HCT116 (cell line): Measurements from ENCODE around the gene L1CAM. TPM values are rescaled to one million over a fixed set of nuclear protein-coding genes. Genes with fewer than 3 reads are reported as not detected.

Experiments used
- ATAC-seq: fragments of 200-7000 bp; cut with Tn5 transposase; 2 replicates; pipeline ENCODE4 v1.9.1; 2020; ENCODE audit warnings: mild to moderate bottlenecking, moderate library complexity
- Bru-seq: library from RNA; stranded (reverse); fragments of 400-500 nt; gene quantifications from one replicate; lab custom pipeline; 2021; lab: Mats Ljungman, UMichigan
- BruChase-seq, 2 experiments: library from RNA; stranded (reverse); fragments of 400-500 nt; gene quantifications; one replicate each; lab custom pipeline; 2021; lab: Mats Ljungman, UMichigan
- BruUV-seq: library from RNA; stranded (reverse); fragments of 400-500 nt; replicated peaks from 2 replicates; lab custom pipeline; 2021; lab: Mats Ljungman, UMichigan
- CTCF ChIA-PET: fragments of 300-600 bp; sonication (Branson Sonifier 250); formaldehyde crosslinking; loops from one replicate; lab custom pipeline; 2021; ENCODE audit warnings: antibody characterized with exemption; lab: Charles Lee
- POLR2A ChIA-PET: fragments of 300-600, 350-600 bp; sonication (Branson Sonifier 250); formaldehyde crosslinking; loops from one replicate; lab custom pipeline; 2021; ENCODE audit warnings: antibody characterized with exemption; lab: Charles Lee
- RAD21 ChIA-PET, 2 experiments: fragments of 300-600 bp; sonication (Branson Sonifier 250); formaldehyde crosslinking; loops; one replicate each; lab custom pipeline; 2023; ENCODE audit warnings: low total read pairs in 2 of 2; ENCODE audit not compliant: uncharacterized antibody in 2 of 2, unreplicated experiment in 2 of 2, low non-redundant PET in 1 of 2; lab: Charles Lee
- DNase-seq: peaks from one replicate; pipeline ENCODE4 v3.0.0-alpha.2; 2010; ENCODE audit warnings: low read depth, low spot score
- H2AFZ ChIP-seq: fragments of 200-600 bp; shearing (Covaris generic), sonication (generic); 2 replicates; pipeline ENCODE4 v1.6.1; 2017; ENCODE audit warnings: low read depth, mixed run types, mixed read lengths, antibody characterized with exemption, low read length; ENCODE audit not compliant: poor library complexity, severe bottlenecking
- H3K27ac ChIP-seq: 2 replicates; pipeline ENCODE4 v1.5.1; 2012; ENCODE audit warnings: low read depth, low read length
- H3K27me3 ChIP-seq: fragments of 200-600 bp; sonication (generic); 2 replicates; pipeline ENCODE4 v1.6.1; 2016; ENCODE audit warnings: mixed run types, low read length, mixed read lengths; ENCODE audit not compliant: insufficient read depth
- H3K36me3 ChIP-seq, 2 experiments: fragments of 200-500 bp in 1 of 2; fragments of 200-600 bp in 1 of 2; sonication (Bioruptor generic) in 1 of 2; sonication (generic) in 1 of 2; 2 replicates each; pipeline versions ENCODE4 v1.5.1 to v1.6.1; 2014 to 2016; ENCODE audit warnings: low read length in 2 of 2, inconsistent platforms in 1 of 2, mixed read lengths in 1 of 2, mixed run types in 1 of 2; ENCODE audit not compliant: insufficient read depth in 2 of 2, control insufficient read depth in 1 of 2
- H3K4me1 ChIP-seq, 2 experiments: fragments of 200-600 bp in 1 of 2; sonication (generic) in 1 of 2; 2 replicates each; pipeline versions ENCODE4 v1.5.1 to v1.6.1; 2012 to 2017; ENCODE audit warnings: low read length in 2 of 2, inconsistent platforms in 1 of 2, mild to moderate bottlenecking in 1 of 2, mixed read lengths in 1 of 2, mixed run types in 1 of 2, moderate library complexity in 1 of 2; ENCODE audit not compliant: insufficient read depth in 2 of 2, control insufficient read depth in 1 of 2
- H3K4me2 ChIP-seq: fragments of 200-600 bp; sonication (generic); 2 replicates; pipeline ENCODE4 v1.6.1; 2017; ENCODE audit warnings: mixed run types, low read length, mixed read lengths
- H3K4me3 ChIP-seq, 2 experiments: fragments of 200-600 bp in 1 of 2; sonication (generic) in 1 of 2; replicated peaks in 1 of 2; 2 replicates each; pipeline ENCODE4 v1.5.1; 2011 to 2016; ENCODE audit warnings: low read length in 2 of 2, control low read depth in 1 of 2, low read depth in 1 of 2, mild to moderate bottlenecking in 1 of 2, mixed read lengths in 1 of 2, mixed run types in 1 of 2
- H3K79me2 ChIP-seq: fragments of 200-600 bp; sonication (generic); 2 replicates; pipeline ENCODE4 v1.6.1; 2017; ENCODE audit warnings: mild to moderate bottlenecking, mixed run types, low read length, moderate library complexity, mixed read lengths; ENCODE audit not compliant: insufficient read depth
- H3K9ac ChIP-seq: fragments of 200-600 bp; sonication (generic); 2 replicates; pipeline ENCODE4 v1.6.1; 2016; ENCODE audit warnings: low read length, mixed read lengths
- H3K9me2 ChIP-seq: fragments of 200-600 bp; sonication (generic), shearing (Covaris generic); 2 replicates; pipeline ENCODE4 v1.6.1; 2017; ENCODE audit warnings: mixed run types, mild to moderate bottlenecking, moderate library complexity; ENCODE audit not compliant: insufficient read depth
- H3K9me3 ChIP-seq, 2 experiments: fragments of 200-500 bp in 1 of 2; fragments of 200-600 bp in 1 of 2; sonication (Bioruptor generic) in 1 of 2; sonication (generic) in 1 of 2; 2 replicates each; pipeline ENCODE4 v1.6.1; 2014 to 2017; ENCODE audit warnings: low read length in 2 of 2, mixed read lengths in 2 of 2, inconsistent platforms in 1 of 2, low read depth in 1 of 2, mild to moderate bottlenecking in 1 of 2, mixed run types in 1 of 2, moderate library complexity in 1 of 2; ENCODE audit not compliant: control insufficient read depth in 1 of 2, insufficient read depth in 1 of 2
- H4K20me1 ChIP-seq: fragments of 200-600 bp; sonication (generic), shearing (Covaris generic); 2 replicates; pipeline ENCODE4 v1.6.1; 2017; ENCODE audit warnings: mixed run types, mild to moderate bottlenecking, moderate library complexity; ENCODE audit not compliant: insufficient read depth
- EZH2 ChIP-seq: fragments of 200-600 bp; sonication (generic); IDR thresholded peaks from 2 replicates; pipeline ENCODE4 v1.6.1; 2017; ENCODE audit warnings: antibody characterized with exemption, mixed run types
- JUND ChIP-seq: IDR thresholded peaks from 2 replicates; pipeline ENCODE4 v1.6.1; 2012
- SP1 ChIP-seq: IDR thresholded peaks from 2 replicates; pipeline ENCODE4 v1.6.1; 2012; ENCODE audit warnings: low read depth
- TCF7L2 ChIP-seq: IDR thresholded peaks from 2 replicates; pipeline ENCODE4 v1.7.0; 2011; ENCODE audit warnings: borderline replicate concordance, inconsistent platforms; ENCODE audit not compliant: insufficient read depth, insufficient read length; ENCODE audit errors: extremely low read depth
- YY1 ChIP-seq: IDR thresholded peaks from 2 replicates; pipeline ENCODE4 v1.6.1; 2011; ENCODE audit warnings: low read length, low read depth, moderate library complexity, mild to moderate bottlenecking; ENCODE audit not compliant: insufficient replicate concordance; ENCODE audit errors: extremely low read depth
- ZBTB33 ChIP-seq: IDR thresholded peaks from 2 replicates; pipeline ENCODE4 v1.6.1; 2011; ENCODE audit warnings: mild to moderate bottlenecking, low read length, moderate library complexity; ENCODE audit not compliant: insufficient replicate concordance; ENCODE audit errors: extremely low read depth
- ZNF274 ChIP-seq: fragments of 200-500 bp; sonication (Bioruptor generic); IDR thresholded peaks from 2 replicates; pipeline ENCODE4 v1.6.1; 2014; ENCODE audit warnings: mild to moderate bottlenecking, low read depth, low read length, inconsistent platforms
- intact Hi-C: fragments of 100-400 bp; cut with micrococcal nuclease; formaldehyde crosslinking; loops from 2 replicates; pipeline ENCODE4 v1.10.0; 2022
- long read RNA-seq: library from polyadenylated mRNA; unstranded; transcript quantifications from one replicate; pipeline ENCODE4 v2.0.0, GENCODE V29; 2021; ENCODE audit not compliant: unreplicated experiment
- polyA plus RNA-seq: library from polyadenylated mRNA; unstranded; fragments of >200 nt; gene quantifications from 2 replicates; pipeline ENCODE4 v1.2.1, GENCODE V29; 2012; ENCODE audit warnings: missing spikeins
- total RNA-seq: library from RNA; stranded (reverse); gene quantifications from one replicate; pipeline ENCODE4 v1.2.1, GENCODE V29; 2021; ENCODE audit not compliant: unreplicated experiment
- TF ChIP-seq, protein P1 (sequence below): IDR thresholded peaks from 2 replicates; pipeline ENCODE4 v1.6.1; 2012

Gene L1CAM, protein sequence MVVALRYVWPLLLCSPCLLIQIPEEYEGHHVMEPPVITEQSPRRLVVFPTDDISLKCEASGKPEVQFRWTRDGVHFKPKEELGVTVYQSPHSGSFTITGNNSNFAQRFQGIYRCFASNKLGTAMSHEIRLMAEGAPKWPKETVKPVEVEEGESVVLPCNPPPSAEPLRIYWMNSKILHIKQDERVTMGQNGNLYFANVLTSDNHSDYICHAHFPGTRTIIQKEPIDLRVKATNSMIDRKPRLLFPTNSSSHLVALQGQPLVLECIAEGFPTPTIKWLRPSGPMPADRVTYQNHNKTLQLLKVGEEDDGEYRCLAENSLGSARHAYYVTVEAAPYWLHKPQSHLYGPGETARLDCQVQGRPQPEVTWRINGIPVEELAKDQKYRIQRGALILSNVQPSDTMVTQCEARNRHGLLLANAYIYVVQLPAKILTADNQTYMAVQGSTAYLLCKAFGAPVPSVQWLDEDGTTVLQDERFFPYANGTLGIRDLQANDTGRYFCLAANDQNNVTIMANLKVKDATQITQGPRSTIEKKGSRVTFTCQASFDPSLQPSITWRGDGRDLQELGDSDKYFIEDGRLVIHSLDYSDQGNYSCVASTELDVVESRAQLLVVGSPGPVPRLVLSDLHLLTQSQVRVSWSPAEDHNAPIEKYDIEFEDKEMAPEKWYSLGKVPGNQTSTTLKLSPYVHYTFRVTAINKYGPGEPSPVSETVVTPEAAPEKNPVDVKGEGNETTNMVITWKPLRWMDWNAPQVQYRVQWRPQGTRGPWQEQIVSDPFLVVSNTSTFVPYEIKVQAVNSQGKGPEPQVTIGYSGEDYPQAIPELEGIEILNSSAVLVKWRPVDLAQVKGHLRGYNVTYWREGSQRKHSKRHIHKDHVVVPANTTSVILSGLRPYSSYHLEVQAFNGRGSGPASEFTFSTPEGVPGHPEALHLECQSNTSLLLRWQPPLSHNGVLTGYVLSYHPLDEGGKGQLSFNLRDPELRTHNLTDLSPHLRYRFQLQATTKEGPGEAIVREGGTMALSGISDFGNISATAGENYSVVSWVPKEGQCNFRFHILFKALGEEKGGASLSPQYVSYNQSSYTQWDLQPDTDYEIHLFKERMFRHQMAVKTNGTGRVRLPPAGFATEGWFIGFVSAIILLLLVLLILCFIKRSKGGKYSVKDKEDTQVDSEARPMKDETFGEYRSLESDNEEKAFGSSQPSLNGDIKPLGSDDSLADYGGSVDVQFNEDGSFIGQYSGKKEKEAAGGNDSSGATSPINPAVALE
- total RNA-seq: 14.8 TPM
- 10.4 and 10.8 TPM in 2 replicates for polyA plus RNA-seq
- Bru-seq, nascent RNA: percentile 36 among the genes with signal in this experiment
- percentile 59 among the genes with signal in this experiment for BruChase-seq, experiment 1, labeled RNA remaining after a 6-hour chase
- BruChase-seq, experiment 2, labeled RNA remaining after a 2-hour chase: percentile 47 among the genes with signal in this experiment
- long read RNA-seq, full-length matches to known transcripts: 1 of 7 reads
- long read RNA-seq, partial matches to known transcripts: 4 of 7 reads
- long read RNA-seq, other reads (novel, unspliced or antisense): 2 of 7 reads

GRCh38 chrX:153885968-153886903 lies at the start of gene L1CAM:
L1CAM (minus strand) TSS chrX:153886173; CDS start chrX:153875836, 10,337 bp downstream.
- Histone ChIP-seq H3K79me2 (no peaks in the 10 kb centered on the region), H3K27ac (no peak within 1 kb of the TSS; the same call in 1 of the 2 replicates), H3K9ac (peak within 1 kb of the TSS; percentile 39; the same call in 1 of the 2 replicates), H3K9me2 (no peaks in the 10 kb centered on the region), H2AFZ (no peak within 1 kb of the TSS), H3K27me3 (no peaks in the 10 kb centered on the region), H3K4me3 (peak within 1 kb of the TSS; percentile 47 to 52)
- DNase-seq (no peak), ATAC-seq (peak; percentile 66)
- BruUV-seq: no TSS peak
- CTCF ChIA-PET: no interaction called here
- POLR2A ChIA-PET: no interaction called here
- TF ChIP-seq SP1 (no peak), EZH2 (no peak), YY1 (no peak), JUND (no peak), ZBTB33 (no peak), TCF7L2 (no peak), ZNF274 (no peak)
- TF ChIP-seq, protein P1, sequence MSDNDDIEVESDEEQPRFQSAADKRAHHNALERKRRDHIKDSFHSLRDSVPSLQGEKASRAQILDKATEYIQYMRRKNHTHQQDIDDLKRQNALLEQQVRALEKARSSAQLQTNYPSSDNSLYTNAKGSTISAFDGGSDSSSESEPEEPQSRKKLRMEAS: no peak
- TF ChIP-seq, all 23 proteins: peak for 0
- H3K9me3 ChIP-seq: no peaks in the 10 kb centered on the region
- H3K4me2 ChIP-seq: peak within 1 kb of the TSS; percentile 76
- RAD21 ChIA-PET: interaction anchor here in 1 of 2 experiments (0.7 kb wide), 1 partner anchor 86 kb away, joined by 3 read pairs; no protein-coding TSS in a partner anchor
- H4K20me1 ChIP-seq: no peaks in the 10 kb centered on the region
- H3K4me1 ChIP-seq: peaks cover 9 to 34% of the 10 kb centered on the region in 2 experiments
- no peaks in the 10 kb centered on the region for H3K36me3 ChIP-seq
- intact Hi-C loops: no loop called here
